Endothelial cell of umbilical vein (primary cell): ENCODE measurements around the gene AGBL3. TPM values are rescaled to one million over a fixed set of nuclear protein-coding genes. Genes with fewer than 3 reads are reported as not detected.

Source experiments
- BruUV-seq: library from RNA; stranded (reverse); fragments of 400-500 nt; replicated peaks from 2 replicates; lab custom pipeline; 2021; lab: Mats Ljungman, UMichigan
- CTCF ChIA-PET: fragments of 300-600, 350-600 bp; sonication (Branson Sonifier 250); formaldehyde crosslinking; loops from one replicate; lab custom pipeline; 2021; ENCODE audit warnings: antibody characterized with exemption, inconsistent platforms; lab: Charles Lee
- POLR2A ChIA-PET: fragments of 300-600, 350-600 bp; sonication (Branson Sonifier 250); formaldehyde crosslinking; loops from one replicate; lab custom pipeline; 2021; ENCODE audit warnings: antibody characterized with exemption, inconsistent platforms; lab: Charles Lee
- DNase-seq: peaks from one replicate; pipeline ENCODE4 v3.0.0-alpha.2; 2011; ENCODE audit warnings: low read depth, low spot score
- FAIRE-seq: peaks from 2 replicates; lab custom pipeline; 2011; peaks lifted over from hg19 to GRCh38; lab: Jason Lieb, UNC
- H2AFZ ChIP-seq: 2 replicates; pipeline ENCODE4 v1.6.0; 2012; ENCODE audit warnings: low read depth, low read length, control low read depth, inconsistent platforms
- H3K27ac ChIP-seq: 2 replicates; pipeline ENCODE4 v1.5.1; 2011; ENCODE audit warnings: low read depth, mild to moderate bottlenecking, control low read depth, low read length, moderate library complexity; ENCODE audit not compliant: insufficient read depth
- H3K27me3 ChIP-seq, 2 experiments: 2 replicates each; pipeline versions ENCODE4 v1.6.0 to v1.6.1; 2011; ENCODE audit warnings: low read length in 2 of 2, mixed read lengths in 1 of 2; ENCODE audit not compliant: control insufficient read depth in 2 of 2, insufficient read depth in 2 of 2
- H3K36me3 ChIP-seq, 2 experiments: 2 replicates in 1 of 2; 3 replicates in 1 of 2; pipeline ENCODE4 v1.5.1; 2011; ENCODE audit warnings: low read length in 2 of 2, mild to moderate bottlenecking in 1 of 2, moderate library complexity in 1 of 2; ENCODE audit not compliant: control insufficient read depth in 2 of 2, insufficient read depth in 2 of 2; ENCODE audit errors: extremely low read depth in 1 of 2
- H3K4me1 ChIP-seq: 3 replicates; pipeline ENCODE4 v1.5.1; 2011; ENCODE audit warnings: mild to moderate bottlenecking, low read length; ENCODE audit not compliant: control insufficient read depth, insufficient read depth; ENCODE audit errors: extremely low read depth
- H3K4me2 ChIP-seq: 2 replicates; pipeline ENCODE4 v1.6.1; 2011; ENCODE audit warnings: low read length, control low read depth, mixed read lengths; ENCODE audit not compliant: insufficient read depth
- H3K4me3 ChIP-seq, 3 experiments: fragments of 200-600 bp in 1 of 3; sonication (generic), shearing (Covaris generic) in 1 of 3; replicated peaks in 1 of 3; 2 replicates each; pipeline ENCODE4 v1.5.1; 2011 to 2016; ENCODE audit warnings: control low read depth in 3 of 3, low read length in 3 of 3, mild to moderate bottlenecking in 2 of 3, inconsistent platforms in 1 of 3, low read depth in 1 of 3, moderate library complexity in 1 of 3; ENCODE audit not compliant: insufficient read depth in 1 of 3
- H3K79me2 ChIP-seq: 2 replicates; pipeline ENCODE4 v1.6.0; 2012; ENCODE audit warnings: low read length, inconsistent platforms; ENCODE audit not compliant: control insufficient read depth, insufficient read depth
- H3K9ac ChIP-seq: replicated peaks from 2 replicates; pipeline ENCODE3; 2011; ENCODE audit warnings: low read length, control low read depth; ENCODE audit not compliant: insufficient read depth; ENCODE audit errors: extremely low read depth
- H3K9me1 ChIP-seq: replicated peaks from 3 replicates; pipeline ENCODE4 v1.6.0; 2011; ENCODE audit warnings: mild to moderate bottlenecking, low read length; ENCODE audit not compliant: control insufficient read depth, insufficient read depth; ENCODE audit errors: extremely low read depth
- H3K9me3 ChIP-seq: replicated peaks from 2 replicates; pipeline ENCODE4 v1.5.1; 2012; ENCODE audit warnings: low read length, inconsistent platforms; ENCODE audit not compliant: control insufficient read depth, insufficient read depth
- H4K20me1 ChIP-seq: replicated peaks from 2 replicates; pipeline ENCODE3; 2011; ENCODE audit warnings: mild to moderate bottlenecking, low read length; ENCODE audit not compliant: control insufficient read depth, insufficient read depth; ENCODE audit errors: extremely low read depth
- EZH2 ChIP-seq: IDR thresholded peaks from 2 replicates; pipeline ENCODE4 v1.6.1; 2012; ENCODE audit warnings: borderline replicate concordance, low read depth, mild to moderate bottlenecking, moderate library complexity, low read length, inconsistent platforms; ENCODE audit not compliant: severe bottlenecking
- FOS ChIP-seq: IDR thresholded peaks from 2 replicates; pipeline ENCODE4 v1.6.1; 2011; ENCODE audit warnings: mild to moderate bottlenecking, low read length, moderate library complexity, borderline replicate concordance; ENCODE audit not compliant: insufficient read depth
- GATA2 ChIP-seq: IDR thresholded peaks from 2 replicates; pipeline ENCODE4 v1.7.0; 2011; ENCODE audit warnings: low read depth, mild to moderate bottlenecking, moderate library complexity, mixed read lengths, low read length; ENCODE audit not compliant: insufficient read length, insufficient read depth
- JUN ChIP-seq: IDR thresholded peaks from 2 replicates; pipeline ENCODE4 v1.6.1; 2011; ENCODE audit warnings: borderline replicate concordance, low read depth; ENCODE audit not compliant: insufficient read length, insufficient read depth
- MYC ChIP-seq: IDR thresholded peaks from one replicate; pipeline ENCODE4 v1.6.1; 2011; ENCODE audit warnings: mild to moderate bottlenecking, low read depth, low read length
- POLR2A ChIP-seq: IDR thresholded peaks from 2 replicates; pipeline ENCODE4 v1.6.1; 2012; ENCODE audit warnings: low read depth, mild to moderate bottlenecking, control low read depth, low read length
- POLR2AphosphoS5 ChIP-seq: IDR thresholded peaks from 2 replicates; pipeline ENCODE4 v1.6.1; 2012; ENCODE audit warnings: low read depth, mild to moderate bottlenecking, control low read depth, low read length, moderate library complexity; ENCODE audit not compliant: insufficient read depth
- dilution Hi-C: fragments of 300-500 bp; cut with MboI; formaldehyde crosslinking; loops from one replicate; pipeline ENCODE4 v1.15.0; 2019; ENCODE audit warnings: low sequenced_read_pairs; ENCODE audit not compliant: extremely low pct_ligation_motif_present
- intact Hi-C: fragments of 100-400 bp; cut with micrococcal nuclease; formaldehyde crosslinking; loops from one replicate; pipeline ENCODE4 v1.10.0; 2022
- polyA plus RNA-seq, 4 experiments: library from polyadenylated mRNA; depleted of rRNA in 3 of 4; stranded (reverse) in 3 of 4; unstranded in 1 of 4; fragments of >200 nt; gene quantifications; 2 replicates each; pipeline versions ENCODE4 v1.2.1 to v1.2.3, GENCODE V29; 2011 to 2012; ENCODE audit warnings: missing spikeins in 1 of 4
- total RNA-seq: library from RNA; stranded (reverse); gene quantifications from 2 replicates; pipeline ENCODE4 v1.2.3, GENCODE V29; 2021
- TF ChIP-seq, protein P1 (sequence below), 2 donors: IDR thresholded peaks; 1 replicate in 1 of 2; 2 replicates in 1 of 2; pipeline ENCODE4 v1.5.1; 2011; ENCODE audit warnings: low read length in 2 of 2, mild to moderate bottlenecking in 2 of 2, moderate library complexity in 2 of 2, control low read depth in 1 of 2, inconsistent platforms in 1 of 2, low read depth in 1 of 2; ENCODE audit not compliant: insufficient read depth in 1 of 2; ENCODE audit errors: extremely low read depth in 1 of 2
- TF ChIP-seq, protein P2 (sequence below): IDR thresholded peaks from 2 replicates; pipeline ENCODE4 v1.6.1; 2011; ENCODE audit not compliant: insufficient read depth, insufficient read length

AGBL3 gene
- total and polyA plus RNA-seq, 2 donors (not counting 3 experiments of a cell fraction or from before 2014, with no cell fraction given): 0.97 to 3.2 TPM

DNA sequence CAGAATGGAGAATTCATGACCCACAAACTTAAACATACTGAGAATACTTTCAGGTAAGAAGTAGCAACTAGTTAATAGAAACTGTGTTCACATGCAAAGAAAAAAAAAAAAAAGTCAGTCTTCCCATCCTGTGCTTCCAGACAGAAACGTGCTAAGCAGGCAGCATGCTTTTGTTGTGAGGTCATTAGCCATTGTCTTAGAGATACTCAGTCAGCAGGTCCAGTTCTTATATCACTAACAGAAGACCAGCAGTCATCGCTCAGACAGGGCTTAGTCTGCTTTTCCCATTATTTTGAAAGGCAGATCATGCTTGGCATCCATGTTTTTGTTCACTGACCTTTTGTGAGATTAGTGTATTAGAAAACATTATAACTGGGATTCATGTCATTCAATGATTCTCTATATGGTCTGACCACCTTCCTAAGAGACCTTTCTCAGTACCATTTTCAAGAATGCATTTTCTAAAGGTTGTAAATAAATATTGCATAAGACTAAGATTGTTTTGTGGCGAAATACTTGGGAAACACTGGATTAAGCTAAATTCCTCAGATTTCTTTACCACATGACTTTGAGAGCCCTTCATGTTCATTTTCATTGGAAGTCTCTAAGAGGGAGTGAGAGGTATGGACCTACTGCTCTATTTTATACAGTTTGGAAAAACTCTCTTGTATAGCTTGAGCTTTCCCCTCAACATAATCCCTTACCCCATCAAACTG, 45.0 kb upstream of the AGBL3 start:
- Histone ChIP-seq H3K4me2 (peak overlapping the region; percentile 26), H3K4me3 (no peak overlapping the region), H3K79me2 (no peaks in the 10 kb centered on the region), H3K9me1 (no peaks in the 10 kb centered on the region), H3K27ac (peak overlapping the region; percentile 67), H4K20me1 (no peaks in the 10 kb centered on the region), H3K4me1 (peaks cover 11% of the 10 kb centered on the region), H3K27me3 (no peaks in the 10 kb centered on the region), H3K9ac (peak overlapping the region; percentile 42), H3K9me3 (no peaks in the 10 kb centered on the region), H3K36me3 (peaks cover 12 to 24% of the 10 kb centered on the region in 2 experiments), H2AFZ (no peak overlapping the region)
- DNase-seq (peak; percentile 86), FAIRE-seq (peak; percentile 73)
- POLR2A ChIA-PET: no interaction called here
- TSS peak; percentile 30 for BruUV-seq
- CTCF ChIA-PET: interaction anchor here (1.3 to 1.8 kb wide), 3 partner anchors 16 to 251 kb away, joined by 4 to 5 read pairs (median 5); no protein-coding TSS in a partner anchor
- peak; percentile 6 for TF ChIP-seq FOS
- no peak for TF ChIP-seq POLR2A
- peak; percentile 87 for TF ChIP-seq JUN
- intact Hi-C loops: loop anchor here (2.0 to 5.0 kb wide), 3 partner anchors 74 to 219 kb away; partner anchors contain the start of gene CALD1
- dilution Hi-C loops: no loop called here

DNA sequence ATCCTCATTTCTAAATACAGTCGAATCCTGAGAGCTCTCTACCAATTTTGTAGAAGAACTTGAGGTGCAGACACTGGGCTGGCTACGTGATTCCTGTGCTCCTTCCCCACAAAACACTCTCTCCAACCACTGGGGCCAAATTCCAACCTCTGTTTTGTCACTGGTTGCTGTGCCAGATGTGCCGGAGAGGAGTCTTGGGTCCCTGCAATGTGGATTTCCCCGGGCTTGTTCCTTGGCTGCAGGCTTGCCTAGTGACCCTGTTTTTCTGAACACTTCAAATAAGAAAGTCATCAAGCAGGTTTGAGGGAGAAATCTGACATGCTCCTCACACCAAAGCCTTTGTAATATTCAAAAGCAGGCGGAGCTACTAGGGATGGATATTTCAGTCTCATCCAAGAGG, 44.4 kb upstream of the AGBL3 start:
- Histone ChIP-seq H3K4me2 (no peak overlapping the region), H3K79me2 (no peaks in the 10 kb centered on the region), H3K4me1 (peaks cover 11% of the 10 kb centered on the region), H3K27me3 (no peaks in the 10 kb centered on the region), H3K27ac (peak overlapping the region; percentile 67), H3K9ac (no peak overlapping the region), H2AFZ (no peak overlapping the region), H4K20me1 (no peaks in the 10 kb centered on the region), H3K36me3 (peaks cover 12 to 22% of the 10 kb centered on the region in 2 experiments), H3K9me3 (no peaks in the 10 kb centered on the region), H3K4me3 (no peak overlapping the region), H3K9me1 (no peaks in the 10 kb centered on the region)
- DNase-seq: no peak
- no peak for TF ChIP-seq GATA2
- no peak for TF ChIP-seq FOS
- no peak for TF ChIP-seq POLR2A
- no peak for TF ChIP-seq POLR2AphosphoS5
- TF ChIP-seq, protein P1, sequence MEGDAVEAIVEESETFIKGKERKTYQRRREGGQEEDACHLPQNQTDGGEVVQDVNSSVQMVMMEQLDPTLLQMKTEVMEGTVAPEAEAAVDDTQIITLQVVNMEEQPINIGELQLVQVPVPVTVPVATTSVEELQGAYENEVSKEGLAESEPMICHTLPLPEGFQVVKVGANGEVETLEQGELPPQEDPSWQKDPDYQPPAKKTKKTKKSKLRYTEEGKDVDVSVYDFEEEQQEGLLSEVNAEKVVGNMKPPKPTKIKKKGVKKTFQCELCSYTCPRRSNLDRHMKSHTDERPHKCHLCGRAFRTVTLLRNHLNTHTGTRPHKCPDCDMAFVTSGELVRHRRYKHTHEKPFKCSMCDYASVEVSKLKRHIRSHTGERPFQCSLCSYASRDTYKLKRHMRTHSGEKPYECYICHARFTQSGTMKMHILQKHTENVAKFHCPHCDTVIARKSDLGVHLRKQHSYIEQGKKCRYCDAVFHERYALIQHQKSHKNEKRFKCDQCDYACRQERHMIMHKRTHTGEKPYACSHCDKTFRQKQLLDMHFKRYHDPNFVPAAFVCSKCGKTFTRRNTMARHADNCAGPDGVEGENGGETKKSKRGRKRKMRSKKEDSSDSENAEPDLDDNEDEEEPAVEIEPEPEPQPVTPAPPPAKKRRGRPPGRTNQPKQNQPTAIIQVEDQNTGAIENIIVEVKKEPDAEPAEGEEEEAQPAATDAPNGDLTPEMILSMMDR (IDR thresholded peaks at IDR 0.05; ENCODE audit: extremely low read depth in 1 of 2, insufficient read depth in 1 of 2, low read depth in 1 of 2, low read length in 2 of 2): no peak
- TF ChIP-seq MYC: no peak
- TF ChIP-seq EZH2: no peak
- TF ChIP-seq, protein P2, sequence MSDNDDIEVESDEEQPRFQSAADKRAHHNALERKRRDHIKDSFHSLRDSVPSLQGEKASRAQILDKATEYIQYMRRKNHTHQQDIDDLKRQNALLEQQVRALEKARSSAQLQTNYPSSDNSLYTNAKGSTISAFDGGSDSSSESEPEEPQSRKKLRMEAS: no peak
- no peak for TF ChIP-seq JUN
- intact Hi-C loops (loop anchor here (2.0 to 5.0 kb wide), 3 partner anchors 75 to 220 kb away; partner anchors contain the start of gene CALD1), dilution Hi-C loops (no loop called here)
- no TSS peak for BruUV-seq
- CTCF ChIA-PET: interaction anchor here (1.3 to 1.5 kb wide), 2 partner anchors 16 to 252 kb away, joined by 4 to 5 read pairs; no protein-coding TSS in a partner anchor
- POLR2A ChIA-PET: no interaction called here
- no peak for FAIRE-seq
